GM23338 (cell line): ENCODE results near the gene IQGAP2.
A peak's percentile ranks its signal among the peaks of the same experiment; 100 is the strongest.

ENCODE experiments used
- CTCF ChIP-seq, 2 experiments: fragments of 200-600 bp in 1 of 2; sonication (generic) in 1 of 2; conservative IDR thresholded peaks; 2 replicates each; pipeline versions ENCODE4 v1.5.1 to v1.6.1; 2016 to 2017; ENCODE audit warnings: antibody characterized with exemption in 2 of 2, low read depth in 2 of 2, mild to moderate bottlenecking in 2 of 2, moderate library complexity in 1 of 2
- EZH2phosphoT487 ChIP-seq: fragments of 200-600 bp; sonication (generic); IDR thresholded peaks from one replicate; pipeline ENCODE4 v1.8.1; 2018; ENCODE audit warnings: antibody characterized with exemption; ENCODE audit not compliant: unreplicated experiment

GRCh38 chr5:76571559-76571958 is 168.5 kb downstream of the IQGAP2 start:
- TF ChIP-seq CTCF (conservative IDR thresholded peaks at IDR 0.05; ENCODE audit: low read depth in 2 of 2) = peak in 1 of 2 experiments; percentile 39; a peak in 2 of 4 replicates
- no peak for TF ChIP-seq EZH2phosphoT487
